Ureter (tissue), 1 donor: ENCODE data around the gene USP32. TPM values are rescaled to one million over a fixed set of nuclear protein-coding genes. Genes with fewer than 3 reads are reported as not detected.
"Not testable (repeated sequence)": the region's sequence is repeated elsewhere in the genome, so short reads cannot be mapped to it uniquely, and the experiment has no call there.

Source experiments
- DNase-seq: peaks from one replicate; pipeline ENCODE4 v3.0.0-alpha.2; 2020; ENCODE audit warnings: low spot score
- total RNA-seq: library from RNA; stranded (reverse); gene quantifications from one replicate; pipeline ENCODE4 v1.2.4, GENCODE V29; 2023
- donor health status: DM: yes; HTN: yes; CAD: no.

The USP32 gene
- total RNA-seq, 1 donor from 2014 or later: 38.8 TPM

DNA sequence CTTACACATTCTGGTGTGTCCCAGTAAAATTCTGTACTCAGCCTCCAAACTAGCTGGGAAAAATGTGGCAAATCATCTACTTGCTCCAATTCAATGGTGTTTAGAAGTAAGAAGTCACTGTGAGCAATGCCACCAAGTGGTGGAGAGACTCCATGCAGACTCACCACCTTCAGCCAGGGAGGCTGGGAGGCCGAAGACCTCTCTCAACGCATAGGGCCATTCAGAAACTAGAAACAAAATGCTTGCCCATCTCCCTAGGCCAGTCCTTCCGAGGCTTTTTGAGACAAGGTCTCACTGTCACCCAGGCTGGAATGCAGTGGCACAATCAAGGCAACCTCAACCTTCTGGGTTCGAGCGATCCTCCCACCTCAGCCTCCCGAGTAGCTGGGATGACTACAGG, 217.2 kb downstream of the USP32 start:
- DNase-seq: not testable (repeated sequence)

DNA sequence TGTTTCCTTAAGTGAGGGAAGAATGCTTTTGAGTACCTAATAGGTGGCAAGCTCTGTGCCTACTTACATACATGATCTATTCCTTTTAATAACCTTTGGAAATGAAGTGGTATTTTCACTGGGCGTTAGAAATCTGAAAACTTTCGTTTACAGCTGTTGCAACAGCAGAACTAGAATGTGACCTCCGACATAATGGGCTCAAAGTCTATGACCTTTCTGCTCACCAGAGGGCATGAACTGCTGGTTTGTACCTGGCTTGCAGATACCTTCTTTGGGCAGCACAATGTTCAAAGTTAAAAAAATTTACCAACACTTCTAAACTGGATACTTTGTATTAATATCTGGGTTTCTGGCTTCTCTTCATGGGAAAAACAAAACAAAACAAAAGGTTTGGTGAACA, 217.9 kb downstream of the USP32 start:
- DNase-seq: no peak

DNA sequence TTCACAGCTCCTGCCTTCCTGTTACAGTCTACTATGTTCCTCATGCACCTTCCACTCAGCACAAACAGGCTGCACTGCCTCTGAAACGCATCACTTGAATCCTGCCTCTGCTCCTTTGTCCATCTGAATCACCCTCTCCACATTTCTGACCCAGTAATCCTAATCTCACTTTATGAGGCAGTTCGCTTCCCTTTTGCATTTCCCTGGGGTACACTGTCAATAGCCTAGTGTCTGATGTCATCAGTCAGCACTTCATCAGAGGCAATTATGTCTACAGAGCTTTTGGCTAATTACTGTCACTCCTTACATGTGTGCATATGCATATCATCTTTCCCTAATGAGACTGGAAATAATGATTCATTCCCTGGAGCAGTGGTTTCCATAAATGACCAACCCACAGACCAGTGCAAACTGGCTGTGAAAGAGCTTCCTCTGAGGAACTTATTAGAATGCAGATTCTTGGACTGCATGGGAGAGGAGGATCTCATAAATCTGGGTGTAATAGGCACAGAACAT, 218.6 kb downstream of the USP32 start:
- no peak for DNase-seq

DNA sequence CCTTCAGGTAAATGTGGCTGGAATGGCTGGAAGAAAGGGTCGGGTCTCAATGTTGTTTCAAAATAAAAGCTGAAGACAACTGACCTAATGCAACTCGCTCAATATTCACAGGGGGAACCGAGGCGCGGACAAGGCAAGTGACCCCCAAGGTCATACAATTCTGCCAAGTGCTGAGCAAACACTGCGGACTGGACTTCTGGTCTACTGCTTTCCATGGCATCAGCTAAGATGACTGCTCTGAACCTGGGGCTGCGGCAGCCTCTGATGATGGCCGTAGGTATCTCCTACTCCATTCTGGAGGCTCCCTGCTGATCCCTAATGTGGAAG, 220.2 kb downstream of the USP32 start:
- DNase-seq: no peak

DNA sequence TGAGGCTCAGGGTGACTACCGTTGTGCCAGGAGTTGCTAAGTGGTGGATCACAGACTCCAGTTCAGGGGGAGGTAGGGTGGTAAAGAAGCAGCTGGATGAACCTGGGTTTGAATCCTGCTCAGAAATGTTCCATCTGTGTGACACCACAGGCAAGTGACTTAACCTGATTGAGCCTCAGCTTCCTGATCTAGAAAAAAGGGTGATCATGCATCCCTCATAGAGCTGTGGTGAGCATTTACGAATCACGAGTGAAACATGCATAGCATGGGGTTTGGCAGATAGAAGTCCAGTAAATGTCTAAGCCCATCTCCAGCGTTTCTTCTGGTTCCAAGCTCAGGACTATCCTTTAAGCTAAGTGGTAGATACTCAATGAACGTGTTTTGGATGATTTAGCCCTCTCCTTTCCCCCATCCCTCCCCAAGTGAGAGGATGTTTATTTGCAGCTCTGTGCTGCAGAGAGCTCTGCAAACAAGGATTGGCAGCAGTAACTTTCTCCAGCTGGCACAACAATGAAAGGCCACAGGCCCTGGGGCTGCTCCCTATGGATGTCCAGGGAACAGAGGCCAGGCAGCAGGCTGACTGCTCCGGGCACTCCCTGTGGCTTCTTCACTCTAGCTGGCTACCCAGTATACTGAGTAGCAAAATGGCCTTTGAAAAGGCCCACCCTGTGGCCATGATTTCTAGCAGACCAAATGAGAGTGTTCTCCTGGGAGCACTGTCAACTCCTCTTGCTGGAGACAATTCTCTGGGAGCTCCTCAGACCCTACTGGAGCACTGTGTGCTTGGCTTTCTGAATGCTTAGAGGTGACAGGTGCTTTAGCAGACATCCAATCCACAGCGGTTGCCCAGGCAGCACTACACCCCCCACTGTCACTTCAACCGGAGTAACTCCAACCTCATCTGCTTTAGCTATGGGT, 220.8 kb downstream of the USP32 start:
- no peak for DNase-seq

DNA sequence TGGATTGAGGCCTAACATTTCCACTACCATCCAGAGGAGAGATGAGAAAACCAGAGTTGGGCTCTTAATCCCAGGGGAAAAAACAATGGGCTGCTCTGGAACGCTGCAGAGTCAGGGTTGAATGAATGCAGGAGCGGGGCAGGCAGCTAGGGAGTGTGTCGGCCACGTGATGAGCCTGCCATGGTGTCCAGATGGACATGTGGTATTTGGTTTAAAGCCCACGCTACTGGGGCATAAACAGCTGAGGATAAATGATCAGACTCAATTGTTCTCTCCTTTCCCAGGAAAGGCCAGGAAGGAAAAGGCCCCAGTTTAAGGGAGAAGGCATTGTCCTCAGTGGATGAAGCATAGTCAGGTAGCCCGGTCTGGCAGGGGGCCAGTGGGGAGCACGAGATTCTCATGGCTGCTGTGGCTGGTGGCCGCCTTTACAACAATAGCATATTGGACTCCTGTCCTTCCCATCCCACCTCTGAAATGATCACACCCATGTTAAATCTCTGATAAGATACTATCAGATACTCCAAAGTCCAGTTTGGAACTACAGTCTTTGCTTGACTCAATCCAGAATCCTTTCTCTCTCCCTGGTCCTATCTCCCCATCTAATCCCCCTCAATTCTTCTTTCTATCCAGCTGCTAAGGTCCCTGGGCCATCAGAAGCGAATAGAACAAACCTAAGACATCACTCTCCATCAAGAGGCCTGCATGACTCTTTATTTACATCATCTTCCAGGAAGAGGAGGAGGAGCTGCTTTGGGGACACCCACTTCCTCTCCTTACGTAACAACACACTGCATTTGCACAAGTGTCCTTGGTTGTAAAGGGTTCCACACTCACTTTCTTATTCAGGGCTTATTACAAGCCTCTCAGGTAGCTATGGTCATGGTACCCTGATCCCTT, 221.8 kb downstream of the USP32 start:
- no peak for DNase-seq

DNA sequence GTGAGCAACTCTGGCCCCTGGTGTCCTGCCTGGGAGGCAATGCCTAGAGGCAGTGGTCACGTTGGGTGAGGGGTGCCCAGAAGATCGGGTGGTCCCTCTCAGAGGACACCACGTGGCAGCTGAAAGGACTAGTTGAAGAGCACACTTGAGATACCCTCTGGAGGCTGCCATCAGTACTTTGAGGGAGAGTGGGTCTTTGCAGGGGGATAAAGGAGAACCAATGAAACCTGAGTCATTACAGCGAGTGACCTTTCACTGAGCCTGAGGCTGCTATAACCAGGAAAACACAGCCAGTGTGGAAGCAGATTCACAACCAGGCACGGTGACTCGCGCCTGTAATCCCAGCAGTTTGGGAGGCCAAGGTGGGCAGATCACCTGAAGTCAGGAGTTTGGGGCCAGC, 223.3 kb downstream of the USP32 start:
- DNase-seq: no peak

DNA sequence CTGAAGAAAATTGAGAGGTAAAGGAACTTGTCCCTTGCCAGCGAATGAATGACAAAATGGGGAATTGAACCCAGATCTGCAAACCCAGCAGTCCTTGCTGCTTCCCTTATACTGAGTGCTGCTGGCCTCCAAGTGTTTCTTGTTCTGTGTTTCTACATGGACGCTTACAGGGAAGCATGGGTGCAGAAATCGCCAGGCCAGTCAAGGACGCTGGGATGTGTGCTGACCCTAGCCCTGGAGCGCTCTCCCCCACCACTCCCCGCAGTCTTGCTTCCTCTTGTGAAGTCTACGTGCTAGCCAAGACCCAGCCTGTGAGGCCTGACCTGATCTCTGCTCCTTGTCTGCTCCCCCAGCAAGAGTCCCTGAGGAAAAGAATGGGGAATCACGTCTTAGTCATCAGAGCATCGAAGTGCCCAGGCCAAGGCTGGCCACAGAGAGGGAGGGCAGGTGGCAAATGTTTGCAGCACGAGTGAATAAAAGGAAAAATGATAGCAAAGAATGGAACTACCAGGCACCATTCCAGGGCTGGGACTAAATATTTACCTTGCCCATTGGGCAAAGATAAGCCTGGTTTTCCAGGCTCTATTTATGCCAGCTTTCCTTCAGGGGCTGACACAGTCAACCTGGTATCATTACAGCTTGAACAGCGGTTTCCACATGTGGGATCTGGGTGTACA, 224.7 kb downstream of the USP32 start:
- no peak for DNase-seq

DNA sequence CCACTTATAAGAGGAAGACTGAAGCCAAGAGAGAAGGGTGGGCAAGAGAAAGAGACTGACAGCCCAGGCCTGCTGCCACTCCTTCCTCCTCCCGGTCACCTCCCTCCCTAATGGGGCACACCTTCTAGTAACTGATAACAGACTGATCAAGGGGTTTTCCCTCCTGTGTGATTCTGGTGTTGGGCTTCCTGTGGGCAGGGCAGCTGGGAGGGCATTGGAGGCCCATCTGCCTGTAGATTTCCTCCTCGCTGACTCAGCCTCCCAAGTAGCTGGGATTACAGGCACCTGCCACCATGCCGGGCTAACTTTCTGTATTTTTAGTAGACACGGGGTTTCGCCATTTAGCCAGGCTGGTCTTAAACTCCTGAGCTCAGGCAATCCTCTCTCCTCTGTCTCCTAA, 226.0 kb downstream of the USP32 start:
- DNase-seq: no peak

DNA sequence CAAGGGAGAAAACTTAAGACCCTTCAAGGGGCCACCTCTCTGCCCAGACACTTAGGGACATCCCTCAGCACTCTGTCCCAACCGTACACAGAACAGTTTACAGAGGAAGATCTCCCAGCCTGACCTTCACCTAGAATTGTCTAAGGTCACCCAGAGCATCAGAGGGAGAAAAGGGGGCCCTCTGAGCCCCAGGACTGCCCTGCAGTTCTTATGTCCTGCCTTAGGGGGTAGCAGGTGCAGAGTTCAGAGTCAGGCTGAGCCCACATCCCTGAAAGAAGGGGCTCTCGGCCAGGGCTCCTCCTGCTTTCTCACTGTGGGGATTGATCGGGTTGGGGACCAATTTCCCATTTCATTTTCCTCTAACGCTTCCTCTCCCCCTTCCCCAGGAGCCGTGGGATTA, 226.7 kb downstream of the USP32 start:
- DNase-seq: no peak

DNA sequence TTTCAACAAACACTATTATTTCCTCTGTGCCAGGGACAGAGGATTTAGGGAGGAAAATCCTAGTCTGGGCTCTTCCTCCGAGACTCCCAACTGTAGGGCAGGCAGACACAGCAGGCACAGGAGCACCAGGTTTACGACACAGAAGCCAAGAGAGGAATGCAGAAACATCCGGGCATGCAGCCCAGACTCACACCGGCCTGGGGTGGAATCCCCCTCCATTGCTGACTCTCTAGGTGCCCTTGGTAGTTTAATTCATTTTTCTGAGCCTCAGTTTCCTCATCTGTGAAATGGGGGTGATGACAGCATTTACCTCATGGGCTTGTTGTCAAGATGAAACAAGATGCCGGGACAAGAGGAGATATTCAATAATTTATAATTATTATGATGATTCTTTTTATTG, 227.2 kb downstream of the USP32 start:
- no peak for DNase-seq

DNA sequence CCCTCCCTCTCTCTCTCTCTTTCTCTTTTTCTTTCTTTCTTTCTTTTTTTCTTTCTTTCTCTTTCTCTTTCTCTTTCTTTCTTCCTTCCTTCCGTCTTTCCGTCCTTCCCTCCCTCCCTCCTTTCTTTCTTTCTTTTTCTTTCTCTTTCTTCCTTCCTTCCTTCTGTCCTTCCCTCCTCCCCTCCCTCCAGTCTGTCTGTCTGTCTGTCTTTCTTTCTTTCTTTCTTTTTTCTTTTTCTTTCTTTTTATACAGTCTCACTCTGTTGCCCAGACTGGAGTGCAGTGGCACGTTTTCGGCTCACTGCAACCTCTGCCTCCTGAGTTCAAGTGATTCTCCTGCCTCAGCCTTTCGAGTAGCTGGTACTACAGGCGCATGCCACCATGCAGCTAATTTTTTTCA, 227.8 kb downstream of the USP32 start:
- no peak for DNase-seq

DNA sequence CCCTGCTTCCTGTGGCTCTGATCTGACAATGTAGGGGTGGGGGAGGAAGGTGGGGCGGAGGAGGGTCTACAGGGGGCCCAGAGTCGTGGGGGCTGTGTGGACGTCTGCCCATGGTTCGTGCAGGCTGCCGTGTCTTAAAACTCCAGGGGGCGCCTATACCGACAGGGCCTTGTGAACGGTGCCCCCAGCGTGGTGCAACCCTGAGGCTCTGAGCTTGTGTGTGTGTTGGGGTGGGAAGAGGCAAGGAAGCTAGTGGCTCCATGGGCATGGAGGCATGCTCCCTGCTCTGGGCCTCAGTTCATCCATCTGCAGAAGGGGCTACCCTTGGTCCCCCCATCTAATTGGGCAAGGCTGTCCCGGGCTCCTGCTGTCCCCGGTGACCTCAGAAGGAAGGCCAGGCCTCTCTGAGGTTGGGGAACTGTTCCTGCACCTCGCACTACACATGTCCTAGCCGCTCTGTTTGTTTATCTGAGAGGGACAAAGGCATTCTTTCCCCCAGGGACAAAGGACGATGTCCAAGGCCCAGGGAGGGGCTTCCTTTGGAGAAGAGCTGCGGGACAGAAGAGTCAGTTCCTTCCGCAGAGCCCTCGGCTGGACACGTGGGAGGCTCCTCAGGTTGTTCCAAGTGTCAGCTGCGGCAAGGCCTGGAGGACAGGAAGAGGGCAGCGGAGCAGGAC, 228.7 kb downstream of the USP32 start:
- DNase-seq: no peak

DNA sequence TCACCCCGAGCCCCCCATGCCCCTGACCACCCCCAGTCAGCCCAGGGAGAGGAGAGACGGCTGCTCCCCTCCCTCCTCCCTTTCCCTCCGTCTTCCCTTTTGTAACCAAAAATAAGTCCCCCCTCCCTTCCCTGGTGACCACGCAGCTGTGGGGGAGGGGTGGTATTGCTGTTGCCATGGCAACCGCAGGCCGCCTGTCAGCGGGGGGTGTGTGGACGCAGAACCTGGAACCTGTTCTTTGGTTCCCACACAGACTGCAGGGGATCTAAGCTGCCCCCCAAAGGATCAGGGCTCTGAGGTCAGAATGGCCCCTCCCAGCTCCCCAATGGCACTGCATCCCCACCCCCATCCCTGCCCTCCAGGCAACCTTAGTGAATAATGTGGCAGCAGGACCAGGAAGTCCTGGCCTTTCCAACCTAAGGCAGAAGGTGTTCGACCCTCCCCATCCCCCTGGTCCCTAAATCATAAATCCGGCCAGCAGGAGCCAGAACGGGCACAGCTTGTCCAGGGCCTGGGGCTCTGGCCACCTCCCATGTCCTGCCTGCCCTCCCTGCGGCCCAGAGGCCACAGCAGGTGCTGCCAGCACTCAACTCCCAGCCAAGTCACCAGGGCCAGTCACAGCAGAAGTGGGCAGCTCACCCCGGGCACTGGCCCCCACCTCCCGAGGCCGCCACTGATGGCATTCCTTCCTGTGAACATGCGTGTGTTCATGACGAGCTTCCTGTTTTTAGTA, 230.2 kb downstream of the USP32 start:
- DNase-seq: no peak

DNA sequence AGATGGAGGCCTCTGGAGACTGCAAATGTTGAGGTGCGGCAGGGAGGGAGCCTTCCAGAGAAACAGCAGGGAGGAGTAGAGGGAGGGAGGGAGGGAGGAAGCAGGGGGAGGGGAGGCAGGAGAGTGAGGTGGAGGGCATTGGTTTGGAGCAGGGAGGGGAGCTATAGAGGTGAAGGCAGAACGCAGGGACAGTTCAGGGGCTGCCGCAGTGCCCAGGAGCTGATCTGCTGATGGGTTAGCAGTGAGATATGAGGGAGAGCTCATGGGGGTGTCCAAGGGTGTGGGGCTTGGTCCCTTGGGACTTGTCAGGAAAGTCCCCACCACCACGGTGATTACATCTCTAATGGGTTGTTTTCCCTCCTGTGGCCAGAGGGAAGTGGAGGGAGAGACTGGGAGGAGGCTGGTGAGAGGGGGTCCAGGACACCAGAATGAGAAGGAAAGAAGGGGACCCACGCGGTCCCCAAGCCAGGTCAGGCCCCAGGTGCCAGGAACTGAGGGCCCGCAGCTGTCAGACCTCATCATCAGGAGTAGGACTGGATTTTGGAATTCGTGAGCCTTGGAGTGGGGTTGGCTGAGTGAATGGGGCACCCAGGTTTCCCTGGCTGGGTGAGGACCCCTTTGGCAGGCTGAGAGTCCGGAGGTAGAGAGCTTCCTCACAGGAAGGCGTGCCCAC, 231.0 kb downstream of the USP32 start:
- no peak for DNase-seq

DNA sequence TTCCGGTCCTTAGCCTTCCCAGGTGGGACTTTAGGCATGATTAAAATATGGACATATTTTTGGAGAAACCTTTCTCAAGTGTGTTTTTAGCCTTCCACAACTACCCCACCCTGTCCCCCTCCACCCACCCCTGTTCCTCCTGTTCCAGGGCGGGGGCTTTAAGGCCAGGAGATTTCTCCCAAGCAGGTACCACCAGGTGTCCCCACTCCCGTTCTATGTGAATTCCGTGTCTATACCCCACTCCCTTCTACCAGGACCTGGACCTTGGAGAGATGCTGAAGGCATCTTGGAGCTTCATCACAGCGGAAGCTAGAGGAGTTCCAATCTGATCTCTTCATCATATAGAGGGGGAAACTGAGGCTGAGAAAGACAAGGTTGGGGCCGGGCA, 232.5 kb downstream of the USP32 start:
- DNase-seq: no peak

DNA sequence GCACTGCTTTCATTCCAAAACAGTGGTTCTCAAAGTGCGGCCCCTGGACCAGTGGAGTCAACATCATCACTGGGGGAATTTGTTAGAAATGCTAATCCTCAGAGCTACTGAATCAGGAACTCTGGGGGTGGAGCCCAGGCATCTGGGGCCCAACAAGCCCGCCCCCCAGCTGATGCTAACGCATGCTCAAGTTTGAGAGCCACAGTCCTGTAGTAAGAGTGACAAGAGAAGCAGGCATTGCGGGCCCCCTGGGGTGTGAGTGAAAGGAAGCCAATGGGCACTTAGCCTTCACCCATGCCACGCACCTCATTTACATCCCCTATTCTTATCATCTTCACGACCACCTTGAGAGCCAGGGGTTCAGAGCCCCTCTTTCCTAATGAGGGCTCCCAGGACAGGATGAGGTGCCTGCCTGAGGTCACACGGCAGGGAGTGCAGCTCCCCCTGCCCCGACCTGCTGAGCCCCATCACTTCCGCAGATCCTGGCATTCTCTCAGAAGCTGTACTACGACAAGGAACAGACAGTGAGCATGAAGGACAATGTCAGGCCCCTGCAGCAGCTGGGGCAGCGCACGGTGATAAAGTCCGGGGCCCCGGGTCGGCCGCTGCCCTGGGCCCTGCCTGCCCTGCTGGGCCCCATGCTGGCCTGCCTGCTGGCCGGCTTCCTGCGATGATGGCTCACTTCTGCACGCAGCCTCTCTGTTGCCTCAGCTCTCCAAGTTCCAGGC, 233.0 kb downstream of the USP32 start:
- no peak for DNase-seq

DNA sequence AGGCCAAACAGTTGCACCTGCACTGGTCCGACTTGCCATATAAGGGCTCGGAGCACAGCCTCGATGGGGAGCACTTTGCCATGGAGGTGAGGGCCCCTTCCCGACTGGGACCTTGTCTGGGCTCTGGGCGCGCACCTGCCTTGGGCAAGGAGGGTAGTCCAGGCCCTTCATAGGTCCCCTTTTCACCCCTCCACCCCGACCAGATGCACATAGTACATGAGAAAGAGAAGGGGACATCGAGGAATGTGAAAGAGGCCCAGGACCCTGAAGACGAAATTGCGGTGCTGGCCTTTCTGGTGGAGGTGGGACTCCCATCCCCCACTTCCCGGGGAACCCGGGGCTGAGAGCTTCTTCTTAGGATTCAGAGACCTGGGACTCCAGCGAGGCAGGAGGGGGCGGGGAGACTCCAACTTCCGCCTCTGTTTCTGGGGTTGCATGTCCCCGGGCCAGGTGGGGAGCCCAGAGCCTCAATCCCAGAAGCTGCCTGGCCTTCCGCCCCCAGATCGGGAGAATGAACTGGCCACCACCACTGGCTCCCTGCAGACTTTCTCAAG, 234.4 kb downstream of the USP32 start:
- DNase-seq: no peak

DNA sequence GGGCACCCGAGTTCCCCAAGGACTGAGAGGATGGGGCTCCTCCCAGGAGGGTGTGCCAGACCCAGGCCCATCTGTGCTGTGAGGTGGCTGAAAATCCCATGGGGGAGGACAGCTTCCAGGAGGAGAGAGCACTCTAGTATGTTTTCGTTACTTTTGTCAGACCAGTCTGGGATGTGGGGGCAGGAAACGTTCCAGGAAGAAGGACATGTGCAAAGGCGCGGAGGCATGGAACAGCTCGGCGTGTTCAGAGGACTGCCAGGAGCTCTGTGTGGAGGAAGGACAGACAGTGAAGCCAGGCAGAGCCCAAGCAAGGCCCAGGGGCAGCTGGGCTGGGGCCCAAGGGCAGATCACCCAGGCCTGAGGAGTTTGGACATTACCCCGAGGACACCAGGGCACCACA, 235.2 kb downstream of the USP32 start:
- no peak for DNase-seq
